ENCODE results near the gene MRPS18A.
"Not testable (repeated sequence)": the region's sequence is repeated elsewhere in the genome, so short reads cannot be mapped to it uniquely, and the experiment has no call there.

The MRPS18A gene

DNA sequence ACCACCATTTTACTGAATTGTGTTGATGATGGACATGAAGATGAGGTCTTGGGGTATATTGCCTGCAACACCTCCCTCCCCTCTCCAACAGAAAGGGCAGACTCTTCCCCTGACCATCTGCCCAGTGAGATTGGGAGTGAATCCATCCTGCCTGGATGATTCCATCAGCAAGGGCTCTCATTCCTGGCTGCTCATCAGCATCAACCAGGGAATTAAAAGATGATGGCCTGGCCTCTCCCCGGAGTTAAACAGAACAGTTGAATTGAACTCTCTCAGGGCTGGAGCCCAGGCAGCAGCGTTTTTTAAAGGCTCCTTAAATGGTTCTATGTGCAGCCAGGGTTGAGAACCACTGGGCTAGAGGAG, 14.6 kb upstream of the MRPS18A start:
- DNase-seq (ENCODE audit: low read depth), result no peak
- H3K4me3 ChIP-seq (ENCODE audit: low read depth, low read length), result no peak overlapping the region

DNA sequence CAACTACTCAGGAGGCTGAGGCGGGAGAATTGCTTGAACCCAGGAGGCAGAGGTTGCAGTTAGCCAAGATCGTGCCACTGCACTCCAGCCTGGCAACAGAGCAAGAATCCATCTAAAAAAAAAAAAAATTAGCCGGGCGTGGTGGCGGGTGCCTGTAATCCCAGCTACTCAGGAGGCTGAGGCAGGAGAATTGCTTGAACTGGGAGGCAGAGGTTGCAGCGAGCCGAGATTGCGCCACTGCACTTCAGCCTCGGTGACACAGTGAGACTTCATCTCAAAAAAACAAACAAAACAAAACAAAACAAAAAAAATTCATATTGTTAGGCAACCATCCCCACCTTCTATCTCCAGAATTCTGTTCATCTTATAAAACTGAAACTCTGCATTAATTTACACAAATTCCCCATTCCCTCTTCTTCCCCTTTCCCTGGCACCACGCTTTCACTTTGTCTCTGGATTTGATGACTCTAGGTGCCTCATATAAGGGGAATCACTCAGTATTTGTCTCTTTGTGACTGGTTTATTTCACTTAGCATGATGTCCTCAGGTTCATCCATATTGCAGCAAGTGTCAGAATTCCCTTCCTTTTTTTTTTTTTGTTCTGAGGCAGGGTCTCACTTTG, 13.5 kb upstream of the MRPS18A start:
- H3K4me3 ChIP-seq (ENCODE audit: low read depth, low read length); DNase-seq (ENCODE audit: low read depth): not testable (repeated sequence)

DNA sequence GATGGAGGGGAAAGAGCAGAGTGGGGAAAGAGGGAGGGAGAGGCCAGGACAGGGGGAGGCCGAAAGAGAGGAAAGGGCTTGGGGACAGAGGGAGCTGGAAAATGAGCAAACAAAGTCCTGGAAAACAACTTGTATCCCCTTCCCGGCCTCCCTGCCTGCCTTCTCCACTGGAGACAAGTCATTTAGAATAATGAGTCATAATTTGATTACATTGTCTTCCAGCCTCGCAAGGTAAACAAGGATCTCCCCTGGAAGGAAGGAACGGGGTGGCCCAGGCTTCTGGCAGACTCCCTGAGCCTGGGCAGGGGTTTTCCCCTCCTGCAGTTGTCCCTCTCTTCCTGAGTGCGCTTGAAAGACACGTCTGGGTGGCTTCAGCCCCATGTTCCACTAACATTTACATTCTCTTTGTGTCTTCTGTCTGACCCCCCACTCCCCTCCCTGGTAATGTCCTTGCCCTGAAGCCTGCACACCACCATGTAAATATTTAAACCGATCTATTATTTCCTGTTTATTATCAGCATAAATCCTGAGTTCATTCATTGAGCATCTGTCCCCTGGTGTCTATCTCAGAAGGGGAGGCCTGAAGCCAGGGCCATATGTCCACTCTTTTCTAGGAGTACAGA, 12.1 kb upstream of the MRPS18A start:
- no peak for DNase-seq (ENCODE audit: low read depth)
- H3K4me3 ChIP-seq (ENCODE audit: low read depth, low read length), result no peak overlapping the region

DNA sequence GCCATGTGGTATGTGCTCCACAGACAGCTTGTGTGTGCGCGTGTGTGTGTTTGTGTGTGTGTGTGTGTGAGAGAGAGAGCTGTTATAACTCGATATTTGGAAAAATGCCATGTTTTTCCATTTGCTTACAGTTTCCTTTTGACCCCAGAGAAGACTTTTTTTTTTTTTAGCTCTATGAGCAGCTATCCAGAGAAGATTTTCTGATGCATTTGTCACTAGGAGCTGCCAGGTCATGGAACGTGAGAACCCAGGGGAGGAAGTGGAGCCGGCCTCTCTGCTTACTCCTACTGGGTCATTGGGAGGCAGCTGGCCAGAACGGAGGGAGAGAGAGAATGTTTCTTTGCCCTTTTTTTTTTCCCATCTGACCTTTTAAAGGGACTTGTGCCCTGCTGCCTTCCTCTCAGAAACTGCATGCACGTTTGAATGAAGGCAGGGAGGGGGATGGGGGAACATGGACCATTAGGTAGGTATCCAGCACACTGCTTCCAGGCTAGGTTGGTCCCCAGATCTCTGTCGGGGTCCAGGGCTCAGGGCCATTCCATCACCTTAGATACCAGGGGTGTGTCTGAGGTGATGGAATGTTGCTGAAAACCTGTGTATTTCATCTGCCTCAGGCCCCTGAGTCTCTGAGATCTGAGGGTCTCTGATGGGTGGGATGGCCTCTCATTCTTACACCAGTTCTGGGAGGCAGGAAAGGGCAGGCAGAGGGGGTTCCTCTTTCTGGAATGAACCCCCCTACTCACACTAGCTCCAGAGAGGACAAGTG, 11.2 kb upstream of the MRPS18A start:
- DNase-seq (ENCODE audit: low read depth), result peak; percentile 29
- H3K4me3 ChIP-seq (ENCODE audit: low read depth, low read length), result no peak overlapping the region

DNA sequence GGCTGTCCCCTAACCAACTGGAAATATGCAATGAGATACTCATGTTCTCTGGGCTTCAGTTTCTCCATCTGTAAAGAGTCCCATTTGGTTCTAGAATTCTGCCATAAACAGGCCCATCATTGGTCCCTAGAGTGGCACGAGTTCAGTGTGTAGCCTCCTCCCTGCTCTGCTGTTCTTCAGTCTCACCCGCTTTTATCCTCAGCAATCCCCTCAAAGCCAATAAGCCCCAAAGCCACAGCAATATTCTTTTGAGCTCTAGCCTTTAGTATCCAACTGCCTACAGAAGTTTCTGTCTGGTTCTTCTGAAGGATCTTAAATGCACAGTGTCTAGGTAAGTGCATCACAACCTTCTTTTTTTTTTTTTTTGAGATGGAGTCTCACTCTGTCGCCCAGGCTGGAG, 9.8 kb upstream of the MRPS18A start:
- no peak for DNase-seq (ENCODE audit: low read depth)

DNA sequence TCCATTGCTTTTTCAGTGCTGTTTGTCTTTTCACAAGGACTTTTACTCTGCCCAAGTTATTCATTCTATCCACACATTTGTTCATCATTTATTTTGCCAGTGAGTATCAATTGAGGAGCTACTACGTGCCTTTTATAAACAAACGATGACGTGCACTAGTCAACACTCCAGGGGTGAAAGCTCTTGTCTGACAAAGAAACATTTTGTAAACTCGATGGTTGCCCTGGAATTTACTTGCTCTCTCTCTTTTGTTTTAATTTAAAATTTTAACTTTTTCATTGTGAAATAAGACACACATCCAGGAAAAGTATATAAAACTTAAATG, 8.3 kb upstream of the MRPS18A start:
- no peak for DNase-seq (ENCODE audit: low read depth)

More for the DNA sequence above, 9.8 kb upstream of the MRPS18A start:
- H3K4me3 ChIP-seq (ENCODE audit: low read depth, low read length), result no peak overlapping the region

DNA sequence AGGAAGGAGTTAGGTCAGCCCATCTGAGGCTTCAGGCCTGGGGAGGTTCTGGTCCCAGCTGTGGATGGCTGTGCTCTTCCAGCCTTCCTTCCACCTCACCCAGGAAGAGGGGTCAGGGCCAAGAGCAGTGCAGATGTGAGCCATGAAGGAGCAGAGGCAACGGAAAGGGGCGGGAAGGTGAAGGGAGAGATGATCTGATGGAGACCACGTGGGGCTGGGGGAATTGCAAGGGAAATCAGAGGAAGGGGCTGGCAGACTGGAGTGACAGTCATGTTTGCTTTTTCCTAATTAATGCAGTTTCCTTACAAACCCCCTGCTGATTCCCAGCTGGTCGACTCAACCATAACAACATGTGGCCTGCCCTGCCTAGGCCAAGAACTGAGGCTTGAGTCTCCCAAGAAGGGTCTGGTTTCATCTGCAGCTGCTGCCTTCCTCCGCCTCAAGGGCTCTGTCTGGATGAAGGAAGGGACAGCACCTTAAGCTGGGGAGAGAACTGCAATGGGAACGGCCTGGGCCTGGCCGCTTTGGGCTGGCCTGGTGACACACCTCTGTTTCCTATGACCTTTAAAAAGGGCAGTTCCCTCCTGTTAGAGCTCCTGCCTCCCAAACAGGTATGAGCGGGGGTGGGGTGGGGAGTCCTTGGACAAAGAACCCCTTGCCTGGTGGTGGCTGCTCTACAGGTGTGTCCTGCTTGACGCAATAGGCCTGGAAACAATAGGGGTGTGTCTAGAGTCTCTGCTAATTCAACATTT, 7.8 kb upstream of the MRPS18A start:
- no peak for DNase-seq (ENCODE audit: low read depth)
- no peak overlapping the region for H3K4me3 ChIP-seq (ENCODE audit: low read depth, low read length)

More for the DNA sequence above, 8.3 kb upstream of the MRPS18A start:
- H3K4me3 ChIP-seq (ENCODE audit: low read depth, low read length), result no peak overlapping the region

- no peak overlapping the region for H3K4me3 ChIP-seq (ENCODE audit: low read depth, low read length)
- no peak for DNase-seq (ENCODE audit: low read depth)
Observed at GRCh38 chr6:43689421-43689820, 1.8 kb upstream of the MRPS18A start.

- H3K4me3 ChIP-seq (ENCODE audit: low read depth, low read length), result peak overlapping the region; percentile 98
- no peak for DNase-seq (ENCODE audit: low read depth)
Observed at GRCh38 chr6:43687079-43687436, 533 bp downstream of the MRPS18A start.

GRCh38 chr6:43683708-43684455, 3.7 kb downstream of the MRPS18A start:
- no peak overlapping the region for H3K4me3 ChIP-seq (ENCODE audit: low read depth, low read length)
- no peak for DNase-seq (ENCODE audit: low read depth)

GRCh38 chr6:43682724-43683429, 4.7 kb downstream of the MRPS18A start:
- DNase-seq (ENCODE audit: low read depth), result no peak
- no peak overlapping the region for H3K4me3 ChIP-seq (ENCODE audit: low read depth, low read length)

- no peak overlapping the region for H3K4me3 ChIP-seq (ENCODE audit: low read depth, low read length)
- no peak for DNase-seq (ENCODE audit: low read depth)
Observed at GRCh38 chr6:43681303-43681702, 6.3 kb downstream of the MRPS18A start.

GRCh38 chr6:43680308-43681200, 7.0 kb downstream of the MRPS18A start:
- H3K4me3 ChIP-seq (ENCODE audit: low read depth, low read length), result no peak overlapping the region
- no peak for DNase-seq (ENCODE audit: low read depth)

- DNase-seq (ENCODE audit: low read depth), result no peak
- no peak overlapping the region for H3K4me3 ChIP-seq (ENCODE audit: low read depth, low read length)
Observed at GRCh38 chr6:43679057-43679456, 8.5 kb downstream of the MRPS18A start.

DNA sequence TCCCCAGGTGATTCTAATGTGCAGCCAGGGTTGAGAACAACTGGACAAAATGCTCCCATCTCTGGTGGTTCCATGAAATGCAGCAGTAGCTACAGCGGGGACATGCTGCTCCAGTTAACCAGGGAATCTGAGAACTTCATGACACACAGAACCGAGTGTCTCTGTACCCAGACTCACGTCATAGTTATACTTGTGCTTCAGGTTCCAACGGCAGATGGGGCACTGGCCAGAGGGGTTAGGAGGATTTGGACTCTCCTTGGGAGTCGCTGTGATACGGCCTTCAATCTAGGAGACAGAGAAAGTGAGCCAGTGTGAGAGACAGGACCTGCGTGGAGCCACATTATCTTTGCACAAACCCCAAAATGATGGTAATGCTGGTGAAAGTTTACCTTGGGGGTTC, 9.2 kb downstream of the MRPS18A start:
- H3K4me3 ChIP-seq (ENCODE audit: low read depth, low read length), result no peak overlapping the region
- DNase-seq (ENCODE audit: low read depth), result no peak

DNA sequence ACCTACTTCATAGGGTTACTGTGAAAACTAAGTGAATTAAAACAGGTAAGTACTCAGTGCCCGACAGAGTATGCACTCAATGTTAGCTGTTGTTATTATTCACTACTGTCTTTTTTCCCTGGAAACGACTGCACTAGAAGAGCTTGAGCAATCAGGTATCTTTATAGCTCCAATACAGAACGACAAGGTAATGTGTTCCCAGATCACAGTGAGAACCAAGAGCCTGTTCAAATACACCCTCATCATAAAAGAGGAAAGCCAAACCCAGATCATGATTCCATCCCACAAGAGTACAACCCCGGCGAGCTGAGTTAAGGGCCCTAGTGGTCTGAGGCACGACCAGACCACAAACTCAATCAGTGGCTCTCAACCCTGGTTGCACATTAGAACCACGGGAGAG, 9.8 kb downstream of the MRPS18A start:
- no peak for DNase-seq (ENCODE audit: low read depth)

GRCh38 chr6:43676962-43677606, 10.5 kb downstream of the MRPS18A start:
- H3K4me3 ChIP-seq (ENCODE audit: low read depth, low read length), result no peak overlapping the region
- no peak for DNase-seq (ENCODE audit: low read depth)

More for the DNA sequence above, 9.8 kb downstream of the MRPS18A start:
- no peak overlapping the region for H3K4me3 ChIP-seq (ENCODE audit: low read depth, low read length)

GRCh38 chr6:43674921-43675320, 12.7 kb downstream of the MRPS18A start:
- DNase-seq (ENCODE audit: low read depth), result no peak
- H3K4me3 ChIP-seq (ENCODE audit: low read depth, low read length), result no peak overlapping the region
